ENCODE measurements around the gene DCDC1.

Gene DCDC1

GRCh38 chr11:31092638-31093037, 276.9 kb downstream of the DCDC1 start:
- H3K27ac ChIP-seq (ENCODE audit: low read length), result no peak overlapping the region
- no peaks in the 10 kb centered on the region for H3K4me1 ChIP-seq (ENCODE audit: control insufficient read depth in 1 of 2, insufficient read depth in 2 of 2, low read length in 2 of 2)
- H3K4me3 ChIP-seq (ENCODE audit: low read depth in 1 of 2, low read length in 2 of 2), result no peak overlapping the region
- no peaks in the 10 kb centered on the region for H3K36me3 ChIP-seq (ENCODE audit: control insufficient read depth in 1 of 2, insufficient read depth in 2 of 2, low read length in 2 of 2)
- no peaks in the 10 kb centered on the region for H3K27me3 ChIP-seq (ENCODE audit: low read depth, low read length)
- peaks cover 7 to 20% of the 10 kb centered on the region in 2 donors for H3K9me3 ChIP-seq (ENCODE audit: control insufficient read depth in 1 of 2, low read length in 2 of 2)

- no peak overlapping the region for H3K27ac ChIP-seq (ENCODE audit: low read length)
- H3K9me3 ChIP-seq (ENCODE audit: control insufficient read depth in 1 of 2, low read length in 2 of 2), result peaks cover 7 to 20% of the 10 kb centered on the region in 2 donors
- H3K27me3 ChIP-seq (ENCODE audit: low read depth, low read length), result no peaks in the 10 kb centered on the region
- H3K4me3 ChIP-seq (ENCODE audit: low read depth in 1 of 2, low read length in 2 of 2), result no peak overlapping the region
- H3K4me1 ChIP-seq (ENCODE audit: control insufficient read depth in 1 of 2, insufficient read depth in 2 of 2, low read length in 2 of 2), result no peaks in the 10 kb centered on the region
- no peaks in the 10 kb centered on the region for H3K36me3 ChIP-seq (ENCODE audit: control insufficient read depth in 1 of 2, insufficient read depth in 2 of 2, low read length in 2 of 2)
Measured at GRCh38 chr11:31089117-31089516, 280.4 kb downstream of the DCDC1 start.

- no peaks in the 10 kb centered on the region for H3K27me3 ChIP-seq (ENCODE audit: low read depth, low read length)
- no peak overlapping the region for H3K4me3 ChIP-seq (ENCODE audit: low read depth in 1 of 2, low read length in 2 of 2)
- H3K36me3 ChIP-seq (ENCODE audit: control insufficient read depth in 1 of 2, insufficient read depth in 2 of 2, low read length in 2 of 2), result no peaks in the 10 kb centered on the region
- H3K4me1 ChIP-seq (ENCODE audit: control insufficient read depth in 1 of 2, insufficient read depth in 2 of 2, low read length in 2 of 2), result no peaks in the 10 kb centered on the region
- no peak overlapping the region for H3K27ac ChIP-seq (ENCODE audit: low read length)
- no peaks in the 10 kb centered on the region for H3K9me3 ChIP-seq (ENCODE audit: control insufficient read depth in 1 of 2, low read length in 2 of 2)
Measured at GRCh38 chr11:31069447-31070205, 299.9 kb downstream of the DCDC1 start.

- Histone ChIP-seq H3K27me3 (ENCODE audit: low read depth, low read length) (no peaks in the 10 kb centered on the region), H3K9me3 (ENCODE audit: control insufficient read depth in 1 of 2, low read length in 2 of 2) (no peaks in the 10 kb centered on the region), H3K27ac (ENCODE audit: low read length) (no peak overlapping the region), H3K4me3 (ENCODE audit: low read depth in 1 of 2, low read length in 2 of 2) (no peak overlapping the region), H3K4me1 (ENCODE audit: control insufficient read depth in 1 of 2, insufficient read depth in 2 of 2, low read length in 2 of 2) (no peaks in the 10 kb centered on the region), H3K36me3 (ENCODE audit: control insufficient read depth in 1 of 2, insufficient read depth in 2 of 2, low read length in 2 of 2) (no peaks in the 10 kb centered on the region)
Measured at GRCh38 chr11:31060880-31061279, 308.7 kb downstream of the DCDC1 start.

GRCh38 chr11:31059529-31059928, 310.0 kb downstream of the DCDC1 start:
- Histone ChIP-seq H3K27me3 (ENCODE audit: low read depth, low read length) (no peaks in the 10 kb centered on the region), H3K27ac (ENCODE audit: low read length) (no peak overlapping the region), H3K4me1 (ENCODE audit: control insufficient read depth in 1 of 2, insufficient read depth in 2 of 2, low read length in 2 of 2) (no peaks in the 10 kb centered on the region), H3K4me3 (ENCODE audit: low read depth in 1 of 2, low read length in 2 of 2) (no peak overlapping the region), H3K9me3 (ENCODE audit: control insufficient read depth in 1 of 2, low read length in 2 of 2) (peaks cover 0 to 3% of the 10 kb centered on the region in 2 donors), H3K36me3 (ENCODE audit: control insufficient read depth in 1 of 2, insufficient read depth in 2 of 2, low read length in 2 of 2) (no peaks in the 10 kb centered on the region)

- Histone ChIP-seq H3K9me3 (ENCODE audit: control insufficient read depth in 1 of 2, low read length in 2 of 2) (peaks cover 0 to 5% of the 10 kb centered on the region in 2 donors), H3K4me1 (ENCODE audit: control insufficient read depth in 1 of 2, insufficient read depth in 2 of 2, low read length in 2 of 2) (no peaks in the 10 kb centered on the region), H3K36me3 (ENCODE audit: control insufficient read depth in 1 of 2, insufficient read depth in 2 of 2, low read length in 2 of 2) (no peaks in the 10 kb centered on the region), H3K27ac (ENCODE audit: low read length) (no peak overlapping the region), H3K4me3 (ENCODE audit: low read depth in 1 of 2, low read length in 2 of 2) (no peak overlapping the region), H3K27me3 (ENCODE audit: low read depth, low read length) (no peaks in the 10 kb centered on the region)
Measured at GRCh38 chr11:31050061-31050765, 319.3 kb downstream of the DCDC1 start.

- H3K27me3 ChIP-seq (ENCODE audit: low read depth, low read length), result no peaks in the 10 kb centered on the region
- H3K4me3 ChIP-seq (ENCODE audit: low read depth in 1 of 2, low read length in 2 of 2), result no peak overlapping the region
- H3K27ac ChIP-seq (ENCODE audit: low read length), result no peak overlapping the region
- no peaks in the 10 kb centered on the region for H3K9me3 ChIP-seq (ENCODE audit: control insufficient read depth in 1 of 2, low read length in 2 of 2)
- no peaks in the 10 kb centered on the region for H3K4me1 ChIP-seq (ENCODE audit: control insufficient read depth in 1 of 2, insufficient read depth in 2 of 2, low read length in 2 of 2)
- no peaks in the 10 kb centered on the region for H3K36me3 ChIP-seq (ENCODE audit: control insufficient read depth in 1 of 2, insufficient read depth in 2 of 2, low read length in 2 of 2)
Measured at GRCh38 chr11:31045335-31045734, 324.2 kb downstream of the DCDC1 start.

- H3K4me1 ChIP-seq (ENCODE audit: control insufficient read depth in 1 of 2, insufficient read depth in 2 of 2, low read length in 2 of 2), result no peaks in the 10 kb centered on the region
- H3K27ac ChIP-seq (ENCODE audit: low read length), result no peak overlapping the region
- H3K27me3 ChIP-seq (ENCODE audit: low read depth, low read length), result no peaks in the 10 kb centered on the region
- no peaks in the 10 kb centered on the region for H3K36me3 ChIP-seq (ENCODE audit: control insufficient read depth in 1 of 2, insufficient read depth in 2 of 2, low read length in 2 of 2)
- H3K4me3 ChIP-seq (ENCODE audit: low read depth in 1 of 2, low read length in 2 of 2), result no peak overlapping the region
- no peaks in the 10 kb centered on the region for H3K9me3 ChIP-seq (ENCODE audit: control insufficient read depth in 1 of 2, low read length in 2 of 2)
Measured at GRCh38 chr11:31030138-31030792, 339.3 kb downstream of the DCDC1 start.

- Histone ChIP-seq H3K4me1 (ENCODE audit: control insufficient read depth in 1 of 2, insufficient read depth in 2 of 2, low read length in 2 of 2) (no peaks in the 10 kb centered on the region), H3K36me3 (ENCODE audit: control insufficient read depth in 1 of 2, insufficient read depth in 2 of 2, low read length in 2 of 2) (no peaks in the 10 kb centered on the region), H3K27ac (ENCODE audit: low read length) (no peak overlapping the region)
Measured at GRCh38 chr11:31026315-31026714, 343.2 kb downstream of the DCDC1 start.

GRCh38 chr11:31022080-31022479, 347.5 kb downstream of the DCDC1 start:
- H3K9me3 ChIP-seq (ENCODE audit: control insufficient read depth in 1 of 2, low read length in 2 of 2), result no peaks in the 10 kb centered on the region
- no peak overlapping the region for H3K27ac ChIP-seq (ENCODE audit: low read length)
- H3K4me1 ChIP-seq (ENCODE audit: control insufficient read depth in 1 of 2, insufficient read depth in 2 of 2, low read length in 2 of 2), result no peaks in the 10 kb centered on the region
- H3K36me3 ChIP-seq (ENCODE audit: control insufficient read depth in 1 of 2, insufficient read depth in 2 of 2, low read length in 2 of 2), result no peaks in the 10 kb centered on the region
- H3K4me3 ChIP-seq (ENCODE audit: low read depth in 1 of 2, low read length in 2 of 2), result no peak overlapping the region
- no peaks in the 10 kb centered on the region for H3K27me3 ChIP-seq (ENCODE audit: low read depth, low read length)

More at GRCh38 chr11:31026315-31026714, 343.2 kb downstream of the DCDC1 start:
- Histone ChIP-seq H3K4me3 (ENCODE audit: low read depth in 1 of 2, low read length in 2 of 2) (no peak overlapping the region), H3K27me3 (ENCODE audit: low read depth, low read length) (no peaks in the 10 kb centered on the region), H3K9me3 (ENCODE audit: control insufficient read depth in 1 of 2, low read length in 2 of 2) (no peaks in the 10 kb centered on the region)

GRCh38 chr11:31019786-31020185, 349.8 kb downstream of the DCDC1 start:
- H3K4me1 ChIP-seq (ENCODE audit: control insufficient read depth in 1 of 2, insufficient read depth in 2 of 2, low read length in 2 of 2), result no peaks in the 10 kb centered on the region
- H3K4me3 ChIP-seq (ENCODE audit: low read depth in 1 of 2, low read length in 2 of 2), result no peak overlapping the region
- H3K27ac ChIP-seq (ENCODE audit: low read length), result no peak overlapping the region
- H3K27me3 ChIP-seq (ENCODE audit: low read depth, low read length), result no peaks in the 10 kb centered on the region
- no peaks in the 10 kb centered on the region for H3K9me3 ChIP-seq (ENCODE audit: control insufficient read depth in 1 of 2, low read length in 2 of 2)
- no peaks in the 10 kb centered on the region for H3K36me3 ChIP-seq (ENCODE audit: control insufficient read depth in 1 of 2, insufficient read depth in 2 of 2, low read length in 2 of 2)
